Kidney (tissue), 14 donors: ENCODE results near the gene CCDC57. TPM values are rescaled to one million over a fixed set of nuclear protein-coding genes. Genes with fewer than 3 reads are reported as not detected.

ENCODE experiments used
- DNase-seq, 5 donors: peaks; one replicate each; pipeline ENCODE4 v3.0.0-alpha.2; 2013 to 2020
- FAIRE-seq: peaks from 2 replicates; lab custom pipeline; 2012; peaks lifted over from hg19 to GRCh38; lab: Jason Lieb, UNC
- H3K27ac ChIP-seq, 2 donors: one replicate each; pipeline ENCODE4 v1.7.0; 2013; ENCODE audit warnings: low read depth in 2 of 2, low read length in 2 of 2, inconsistent platforms in 1 of 2
- H3K27me3 ChIP-seq: one replicate; pipeline ENCODE4 v1.7.1; 2013; ENCODE audit warnings: low read length, inconsistent platforms; ENCODE audit not compliant: control insufficient read depth, insufficient read depth
- H3K36me3 ChIP-seq, 3 donors: one replicate each; pipeline versions ENCODE4 v1.7.0 to v1.7.1; 2013; ENCODE audit warnings: low read length in 3 of 3, control low read depth in 1 of 3, inconsistent platforms in 1 of 3; ENCODE audit not compliant: insufficient read depth in 3 of 3, control insufficient read depth in 2 of 3
- H3K4me1 ChIP-seq, 3 donors: one replicate each; pipeline versions ENCODE4 v1.7.0 to v1.7.1; 2013; ENCODE audit warnings: low read length in 3 of 3, inconsistent platforms in 1 of 3, low read depth in 1 of 3; ENCODE audit not compliant: control insufficient read depth in 2 of 3, insufficient read depth in 2 of 3
- H3K4me3 ChIP-seq, 3 donors: one replicate each; pipeline versions ENCODE4 v1.7.0 to v1.8.1; 2013; ENCODE audit warnings: low read length in 3 of 3, control low read depth in 1 of 3, inconsistent platforms in 1 of 3
- H3K9ac ChIP-seq, 3 donors: one replicate each; pipeline versions ENCODE4 v1.7.0 to v1.7.1; 2013; ENCODE audit warnings: low read length in 3 of 3, control low read depth in 1 of 3, inconsistent platforms in 1 of 3
- H3K9me3 ChIP-seq, 3 donors: one replicate each; pipeline versions ENCODE4 v1.7.0 to v1.7.1; 2013; ENCODE audit warnings: low read length in 3 of 3, control low read depth in 1 of 3, inconsistent platforms in 1 of 3; ENCODE audit not compliant: control insufficient read depth in 2 of 3, insufficient read depth in 1 of 3
- intact Hi-C: fragments of 100-400 bp; cut with DNase I; formaldehyde crosslinking; loops from one replicate; pipeline ENCODE4 v1.11.1; 2022
- polyA plus RNA-seq: library from polyadenylated mRNA; stranded (reverse); fragments of 350-450 nt; fragmentation: Illumina TruSeq; extraction: RNeasy Lipid Tissue Mini Kit (QIAGEN cat#74804); gene quantifications from one replicate; pipeline ENCODE4 v1.2.3, GENCODE V29; 2014; ENCODE audit warnings: low read depth, low replicate concordance; ENCODE audit not compliant: insufficient read depth
- total RNA-seq: library from RNA; stranded (reverse); fragmentation: NEBNext Ultra II Directional; extraction: Animal tissue kit (Norgen Biotek cat#: 25700); gene quantifications from one replicate; pipeline ENCODE4 v1.2.1, GENCODE V29; 2021
- TF ChIP-seq, protein P1 (sequence below): IDR thresholded peaks from 3 replicates; pipeline ENCODE4 v1.5.1; 2012; ENCODE audit warnings: mild to moderate bottlenecking, moderate library complexity, borderline replicate concordance; ENCODE audit not compliant: insufficient read depth; ENCODE audit errors: extremely low read depth
- donor health status: control.
- donor health status: control.
- donor health status: control.
- donor health status: control.
- donor health status: control.
- donor health status: DM: yes; HTN: yes; CAD: no.
- donor health status: Normal renal cell carcinoma (clear cell type).

Gene CCDC57
- total and polyA plus RNA-seq, 2 donors from 2014 or later = 46.7 to 79.4 TPM

DNA sequence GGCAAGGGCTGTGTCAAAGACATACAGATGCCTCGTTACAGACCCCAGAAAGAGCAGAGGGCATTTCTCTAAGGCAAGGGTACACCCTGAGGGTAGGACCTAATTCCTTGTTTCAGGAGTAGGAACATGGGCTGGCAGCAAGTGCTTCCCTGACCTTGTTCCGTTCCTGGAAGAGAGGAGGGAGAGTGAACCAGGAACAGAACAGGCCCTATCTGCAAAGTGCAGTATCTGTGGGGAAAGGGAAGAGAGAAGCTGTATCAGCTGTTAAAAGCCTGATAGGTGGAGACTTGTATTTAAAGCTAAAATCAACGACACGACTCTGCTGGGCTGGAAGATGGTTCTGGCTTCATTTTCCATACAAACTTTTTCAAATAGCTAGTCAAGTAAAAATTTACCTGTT is 88.5 kb downstream of the CCDC57 start:
- intact Hi-C loops = no loop called here
- Histone ChIP-seq H3K4me3 (no peak overlapping the region), H3K4me1 (no peaks in the 10 kb centered on the region), H3K36me3 (no peaks in the 10 kb centered on the region), H3K27me3 (no peaks in the 10 kb centered on the region), H3K9ac (no peak overlapping the region), H3K27ac (no peak overlapping the region), H3K9me3 (no peaks in the 10 kb centered on the region)
- no peak for DNase-seq
- no peak for FAIRE-seq
- TF ChIP-seq, protein P1, sequence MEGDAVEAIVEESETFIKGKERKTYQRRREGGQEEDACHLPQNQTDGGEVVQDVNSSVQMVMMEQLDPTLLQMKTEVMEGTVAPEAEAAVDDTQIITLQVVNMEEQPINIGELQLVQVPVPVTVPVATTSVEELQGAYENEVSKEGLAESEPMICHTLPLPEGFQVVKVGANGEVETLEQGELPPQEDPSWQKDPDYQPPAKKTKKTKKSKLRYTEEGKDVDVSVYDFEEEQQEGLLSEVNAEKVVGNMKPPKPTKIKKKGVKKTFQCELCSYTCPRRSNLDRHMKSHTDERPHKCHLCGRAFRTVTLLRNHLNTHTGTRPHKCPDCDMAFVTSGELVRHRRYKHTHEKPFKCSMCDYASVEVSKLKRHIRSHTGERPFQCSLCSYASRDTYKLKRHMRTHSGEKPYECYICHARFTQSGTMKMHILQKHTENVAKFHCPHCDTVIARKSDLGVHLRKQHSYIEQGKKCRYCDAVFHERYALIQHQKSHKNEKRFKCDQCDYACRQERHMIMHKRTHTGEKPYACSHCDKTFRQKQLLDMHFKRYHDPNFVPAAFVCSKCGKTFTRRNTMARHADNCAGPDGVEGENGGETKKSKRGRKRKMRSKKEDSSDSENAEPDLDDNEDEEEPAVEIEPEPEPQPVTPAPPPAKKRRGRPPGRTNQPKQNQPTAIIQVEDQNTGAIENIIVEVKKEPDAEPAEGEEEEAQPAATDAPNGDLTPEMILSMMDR = no peak

DNA sequence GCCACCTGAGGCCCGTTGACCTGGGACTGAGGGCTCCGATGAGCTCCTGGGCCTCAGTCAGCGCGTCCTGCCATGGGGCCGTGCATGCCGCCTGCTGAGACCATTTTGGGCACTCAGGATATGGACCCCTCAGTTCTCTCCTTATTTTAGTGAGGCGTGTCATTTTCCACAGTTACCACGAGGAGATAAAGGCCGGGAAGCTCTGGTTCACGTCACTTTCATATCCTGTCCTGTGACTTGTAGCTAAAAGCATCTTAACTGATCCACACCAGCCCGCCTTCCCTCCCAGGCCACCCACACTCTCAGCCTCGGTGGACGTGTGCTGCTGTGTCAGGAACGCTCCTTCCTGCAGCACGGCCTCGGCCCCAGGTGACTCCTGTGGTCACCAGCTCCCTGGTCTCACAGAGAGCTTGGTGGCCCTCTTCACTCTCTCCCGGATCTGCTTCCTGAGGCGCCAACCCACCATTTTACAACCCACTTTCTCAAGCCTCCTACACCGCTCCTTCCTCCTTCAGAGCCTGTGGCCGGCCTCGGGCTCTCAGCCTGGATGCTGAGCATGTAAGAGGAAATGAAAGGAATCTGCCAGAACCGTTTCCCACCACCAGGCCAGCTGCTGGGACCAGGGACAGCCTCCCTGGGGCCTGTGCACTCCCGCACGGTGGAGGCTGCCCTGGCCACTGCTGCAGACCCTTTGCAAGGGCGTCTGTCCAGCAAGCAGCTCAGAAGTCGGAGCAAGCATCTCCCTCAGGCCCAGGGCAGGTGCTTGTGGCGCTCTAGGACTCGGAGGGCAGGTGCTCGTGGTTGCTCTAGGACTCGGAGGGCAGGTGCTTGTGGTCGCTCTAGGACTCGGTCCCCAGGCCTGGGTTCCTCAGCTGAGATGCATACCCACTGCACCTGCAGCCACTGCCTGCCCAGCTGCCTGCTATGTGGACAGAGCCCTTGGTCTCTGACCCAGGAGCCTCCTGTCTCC is 90.7 kb downstream of the CCDC57 start:
- intact Hi-C loops = no loop called here
- FAIRE-seq (no peak), DNase-seq (no peak)
- H3K9me3 ChIP-seq = no peaks in the 10 kb centered on the region
- H3K36me3 ChIP-seq = no peaks in the 10 kb centered on the region
- H3K27ac ChIP-seq = no peak overlapping the region
- no peaks in the 10 kb centered on the region for H3K4me1 ChIP-seq
- no peak overlapping the region for H3K9ac ChIP-seq
- H3K4me3 ChIP-seq = no peak overlapping the region
- H3K27me3 ChIP-seq = no peaks in the 10 kb centered on the region
- TF ChIP-seq, protein P1 = no peak

DNA sequence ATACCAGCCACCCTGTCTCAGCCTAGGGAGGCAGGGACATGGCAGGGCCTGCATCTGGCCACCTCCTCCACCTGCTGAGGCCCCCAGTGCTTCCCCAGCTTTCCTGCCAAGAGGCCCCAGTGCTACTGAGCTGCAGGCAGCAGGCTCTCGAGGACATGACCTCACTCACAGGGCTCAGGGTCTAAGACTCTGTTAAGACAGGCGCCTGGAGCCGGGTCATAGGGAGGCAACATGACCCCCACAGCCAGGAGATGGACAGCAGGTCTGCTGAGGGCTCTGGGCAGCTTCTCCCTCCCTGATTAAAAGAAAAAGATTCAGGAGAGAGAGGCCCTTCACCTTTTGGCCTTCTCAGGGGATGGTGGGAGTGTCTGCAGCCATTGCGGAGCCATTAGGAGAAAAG is 91.4 kb downstream of the CCDC57 start:
- intact Hi-C loops = no loop called here
- DNase-seq = no peak
- TF ChIP-seq, protein P1 = no peak

More for the DNA sequence above, 91.4 kb downstream of the CCDC57 start:
- Histone ChIP-seq H3K9me3 (no peaks in the 10 kb centered on the region), H3K4me3 (no peak overlapping the region), H3K36me3 (no peaks in the 10 kb centered on the region), H3K9ac (no peak overlapping the region), H3K4me1 (no peaks in the 10 kb centered on the region), H3K27me3 (no peaks in the 10 kb centered on the region), H3K27ac (no peak overlapping the region)
- no peak for FAIRE-seq
